ENCODE measurements around the gene GJB4.
"Not testable (repeated sequence)": the region's sequence is repeated elsewhere in the genome, so short reads cannot be mapped to it uniquely, and the experiment has no call there.

Gene GJB4

GRCh38 chr1:34800214-34800613, 40.7 kb downstream of the GJB4 start:
- DNase-seq (ENCODE audit: low spot score), result no peak

- DNase-seq (ENCODE audit: low spot score), result no peak
Measured at GRCh38 chr1:34803770-34804169, 44.2 kb downstream of the GJB4 start.

GRCh38 chr1:34806396-34806795, 46.9 kb downstream of the GJB4 start:
- DNase-seq (ENCODE audit: low spot score), result no peak

GRCh38 chr1:34808051-34808810, 48.7 kb downstream of the GJB4 start:
- DNase-seq (ENCODE audit: low spot score), result no peak

GRCh38 chr1:34810781-34811180, 51.2 kb downstream of the GJB4 start:
- not testable (repeated sequence) for DNase-seq (ENCODE audit: low spot score)
